GM12874 (cell line): ENCODE results near the gene SEH1L.

Experiments
- TF ChIP-seq, protein P1 (sequence below): IDR thresholded peaks from 2 replicates; pipeline ENCODE4 v1.5.1; 2011; ENCODE audit warnings: low read depth, mild to moderate bottlenecking, control low read depth, low read length, moderate library complexity; ENCODE audit not compliant: insufficient read depth

Gene SEH1L

DNA sequence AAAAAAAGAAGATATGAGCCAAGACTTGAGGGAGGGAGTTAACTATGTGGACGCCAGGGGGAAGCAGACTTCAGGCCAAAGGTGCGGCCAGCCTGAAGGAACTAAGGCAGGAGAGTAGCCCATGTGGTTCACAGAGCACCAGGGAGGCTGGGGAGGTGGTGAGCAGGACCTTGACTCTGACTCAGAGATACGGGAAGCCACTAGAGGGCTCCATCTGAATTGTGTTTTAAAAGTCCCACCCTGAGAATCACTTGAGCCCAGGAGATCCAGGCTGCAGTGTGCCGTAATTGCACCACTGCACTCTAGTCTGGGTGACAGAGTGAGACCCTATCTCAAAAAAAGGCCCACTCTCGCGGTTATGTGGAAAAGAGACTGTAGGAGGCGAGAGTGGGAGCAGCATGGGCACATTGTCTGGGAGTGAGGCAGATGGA, 55.7 kb downstream of the SEH1L start:
- TF ChIP-seq, protein P1, sequence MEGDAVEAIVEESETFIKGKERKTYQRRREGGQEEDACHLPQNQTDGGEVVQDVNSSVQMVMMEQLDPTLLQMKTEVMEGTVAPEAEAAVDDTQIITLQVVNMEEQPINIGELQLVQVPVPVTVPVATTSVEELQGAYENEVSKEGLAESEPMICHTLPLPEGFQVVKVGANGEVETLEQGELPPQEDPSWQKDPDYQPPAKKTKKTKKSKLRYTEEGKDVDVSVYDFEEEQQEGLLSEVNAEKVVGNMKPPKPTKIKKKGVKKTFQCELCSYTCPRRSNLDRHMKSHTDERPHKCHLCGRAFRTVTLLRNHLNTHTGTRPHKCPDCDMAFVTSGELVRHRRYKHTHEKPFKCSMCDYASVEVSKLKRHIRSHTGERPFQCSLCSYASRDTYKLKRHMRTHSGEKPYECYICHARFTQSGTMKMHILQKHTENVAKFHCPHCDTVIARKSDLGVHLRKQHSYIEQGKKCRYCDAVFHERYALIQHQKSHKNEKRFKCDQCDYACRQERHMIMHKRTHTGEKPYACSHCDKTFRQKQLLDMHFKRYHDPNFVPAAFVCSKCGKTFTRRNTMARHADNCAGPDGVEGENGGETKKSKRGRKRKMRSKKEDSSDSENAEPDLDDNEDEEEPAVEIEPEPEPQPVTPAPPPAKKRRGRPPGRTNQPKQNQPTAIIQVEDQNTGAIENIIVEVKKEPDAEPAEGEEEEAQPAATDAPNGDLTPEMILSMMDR: peak; percentile 38

- TF ChIP-seq, protein P1: no peak
These were observed 56.6 kb downstream of the SEH1L start for GRCh38 chr18:13004396-13004795.

GRCh38 chr18:13005289-13005688, 57.5 kb downstream of the SEH1L start:
- TF ChIP-seq, protein P1: no peak

GRCh38 chr18:13006531-13007247, 58.9 kb downstream of the SEH1L start:
- TF ChIP-seq, protein P1: no peak

- TF ChIP-seq, protein P1: no peak
These were observed 59.4 kb downstream of the SEH1L start for GRCh38 chr18:13007248-13007560.

GRCh38 chr18:13011719-13012118, 63.9 kb downstream of the SEH1L start:
- TF ChIP-seq, protein P1: no peak

DNA sequence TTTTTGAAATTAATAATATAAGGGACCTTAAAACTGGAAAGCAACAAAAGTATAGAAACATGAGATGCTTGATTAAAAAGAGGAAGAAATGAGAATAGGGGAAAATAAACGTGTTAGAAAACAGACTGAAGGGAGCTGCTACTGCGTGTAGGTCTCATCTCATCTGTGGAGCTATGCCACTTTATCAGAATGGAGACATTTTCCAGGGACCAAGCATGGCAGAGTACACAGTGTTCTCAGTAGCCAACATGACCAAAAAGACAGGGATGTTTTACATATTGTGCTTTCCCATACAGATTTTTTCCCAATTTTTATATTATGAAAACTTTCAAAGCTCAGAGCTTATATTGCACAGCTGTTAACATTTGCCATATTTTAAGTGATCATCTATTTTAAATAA, 66.4 kb downstream of the SEH1L start:
- TF ChIP-seq, protein P1: no peak

GRCh38 chr18:13014818-13015217, 67.0 kb downstream of the SEH1L start:
- TF ChIP-seq, protein P1: no peak
